GM12864 (cell line): ENCODE results near the gene SPEG.

Experiments used
- DNase-seq: peaks from one replicate; pipeline ENCODE4 v3.0.0-alpha.2; 2011; ENCODE audit warnings: low read depth
- H3K4me3 ChIP-seq: 2 replicates; pipeline ENCODE4 v1.5.1; 2011; ENCODE audit warnings: mild to moderate bottlenecking, low read depth, low read length, control low read depth
- CTCF ChIP-seq: IDR thresholded peaks from 2 replicates; pipeline ENCODE4 v1.5.1; 2011; ENCODE audit warnings: low read depth, mild to moderate bottlenecking, moderate library complexity, low read length, control low read depth, inconsistent platforms; ENCODE audit errors: missing control alignments

Gene SPEG

GRCh38 chr2:219447242-219448098 lies 12.8 kb downstream of the SPEG start:
- DNase-seq = no peak
- no peak for TF ChIP-seq CTCF
- H3K4me3 ChIP-seq = no peak overlapping the region

GRCh38 chr2:219448099-219448775 lies 13.6 kb downstream of the SPEG start:
- H3K4me3 ChIP-seq = no peak overlapping the region
- no peak for TF ChIP-seq CTCF
- no peak for DNase-seq

DNA sequence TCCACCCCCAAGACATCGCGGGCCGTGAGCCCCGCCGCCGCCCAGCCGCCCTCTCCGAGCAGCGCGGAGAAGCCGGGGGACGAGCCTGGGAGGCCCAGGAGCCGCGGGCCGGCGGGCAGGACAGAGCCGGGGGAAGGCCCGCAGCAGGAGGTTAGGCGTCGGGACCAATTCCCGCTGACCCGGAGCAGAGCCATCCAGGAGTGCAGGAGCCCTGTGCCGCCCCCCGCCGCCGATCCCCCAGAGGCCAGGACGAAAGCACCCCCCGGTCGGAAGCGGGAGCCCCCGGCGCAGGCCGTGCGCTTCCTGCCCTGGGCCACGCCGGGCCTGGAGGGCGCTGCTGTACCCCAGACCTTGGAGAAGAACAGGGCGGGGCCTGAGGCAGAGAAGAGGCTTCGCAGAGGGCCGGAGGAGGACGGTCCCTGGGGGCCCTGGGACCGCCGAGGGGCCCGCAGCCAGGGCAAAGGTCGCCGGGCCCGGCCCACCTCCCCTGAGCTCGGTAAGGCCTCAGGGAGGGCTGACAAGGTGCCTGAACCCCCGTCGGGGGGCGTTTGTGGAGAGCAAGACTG lies 14.2 kb downstream of the SPEG start:
- H3K4me3 ChIP-seq = no peak overlapping the region
- TF ChIP-seq CTCF = no peak
- no peak for DNase-seq

DNA sequence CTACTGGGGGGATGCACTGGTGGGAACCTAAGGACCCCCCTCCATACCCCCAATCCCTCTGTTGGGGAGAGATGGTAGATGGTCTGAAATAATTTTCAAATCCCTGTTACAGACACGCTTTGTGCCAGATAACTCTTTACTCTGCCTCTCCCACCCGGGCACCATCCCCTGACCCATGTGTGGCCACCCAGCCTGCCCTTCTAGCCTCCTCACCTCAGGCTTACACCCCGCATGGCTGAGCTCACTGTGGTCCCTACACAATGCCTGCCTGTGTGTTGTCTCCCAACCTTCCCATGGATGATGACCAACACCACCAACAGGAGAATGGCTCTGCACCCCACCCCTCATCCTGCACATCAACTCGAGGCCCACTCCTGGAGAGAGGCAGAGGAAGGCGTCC lies 15.0 kb downstream of the SPEG start:
- no peak for TF ChIP-seq CTCF
- H3K4me3 ChIP-seq = no peak overlapping the region
- no peak for DNase-seq

- H3K4me3 ChIP-seq = no peak overlapping the region
- no peak for TF ChIP-seq CTCF
- no peak for DNase-seq
Measured at GRCh38 chr2:219451661-219452360, 17.2 kb downstream of the SPEG start.

- DNase-seq = no peak
- no peak overlapping the region for H3K4me3 ChIP-seq
- no peak for TF ChIP-seq CTCF
Measured at GRCh38 chr2:219452361-219453317, 18.0 kb downstream of the SPEG start.
